Activated CD8-positive, alpha-beta memory T cell treated with anti-CD3 and anti-CD28 coated beads, Interleukin-2, amount 50 U/mL, for 24 hours (primary cell): ENCODE results near the gene LITAFD.

Source experiments
- DNase-seq: peaks from one replicate; pipeline ENCODE4 v3.0.0-alpha.2; 2020; ENCODE audit errors: extremely low read depth

The LITAFD gene

DNA sequence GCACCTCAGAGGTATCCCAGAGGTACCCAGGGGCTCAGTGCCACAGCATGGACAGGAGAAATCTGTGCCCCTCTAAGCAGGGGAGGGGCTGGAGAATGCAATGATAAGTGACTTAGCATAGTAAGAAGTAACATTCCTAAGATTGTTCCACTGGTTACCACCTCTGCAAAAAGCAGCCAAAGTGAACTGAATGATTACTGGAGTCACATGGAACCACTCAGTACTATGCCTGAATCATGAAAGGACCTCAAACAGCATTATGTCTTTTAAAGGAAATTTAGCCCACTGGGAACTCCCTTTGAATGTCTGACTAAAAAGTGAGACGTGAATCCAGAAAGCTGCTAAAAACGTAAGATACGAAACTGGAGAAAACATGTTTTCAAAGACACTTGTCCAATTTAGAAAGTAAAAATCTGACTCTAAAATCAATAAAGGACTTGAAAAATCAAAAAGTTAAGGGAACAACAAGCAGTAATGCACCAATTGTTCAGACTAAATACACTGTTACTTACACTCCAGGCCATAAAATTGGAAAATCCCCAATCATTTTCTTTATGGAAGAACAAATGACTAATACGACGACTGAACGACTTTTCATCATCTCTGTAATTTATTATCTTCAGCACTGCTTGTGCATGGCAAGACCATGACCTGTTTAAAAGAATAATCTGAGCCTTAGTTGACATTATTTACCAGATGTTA is 38.6 kb downstream of the LITAFD start:
- DNase-seq = no peak

DNA sequence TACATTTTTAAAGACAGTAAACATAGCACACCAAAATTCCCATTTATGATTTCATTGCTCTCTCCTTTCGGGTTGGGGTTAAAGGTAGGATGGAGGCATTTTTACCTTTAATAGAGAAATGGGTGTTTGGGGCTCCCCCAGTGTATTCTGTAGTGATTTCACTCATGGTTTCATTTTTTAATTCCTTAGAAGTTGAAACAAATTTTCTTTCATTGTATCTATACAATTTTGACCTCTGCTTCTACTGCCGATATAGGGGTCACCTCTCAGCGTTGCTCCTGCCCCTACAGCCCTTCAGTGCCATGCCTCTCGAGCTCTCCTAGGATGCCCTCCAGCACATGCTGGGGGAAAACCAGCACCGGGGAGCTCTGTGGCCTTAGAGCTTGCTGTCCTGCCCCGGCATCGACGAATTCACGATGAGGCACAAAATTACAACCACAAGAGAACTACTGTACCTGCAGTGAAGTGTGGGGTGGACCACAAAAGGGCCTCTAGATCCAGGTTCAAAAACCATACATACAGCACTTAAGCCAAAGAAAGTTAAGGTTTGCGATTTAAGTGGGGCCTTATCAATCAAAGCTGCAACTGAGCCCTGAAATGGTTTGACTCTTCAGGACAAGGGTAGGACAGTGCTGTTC is 39.3 kb downstream of the LITAFD start:
- no peak for DNase-seq

DNA sequence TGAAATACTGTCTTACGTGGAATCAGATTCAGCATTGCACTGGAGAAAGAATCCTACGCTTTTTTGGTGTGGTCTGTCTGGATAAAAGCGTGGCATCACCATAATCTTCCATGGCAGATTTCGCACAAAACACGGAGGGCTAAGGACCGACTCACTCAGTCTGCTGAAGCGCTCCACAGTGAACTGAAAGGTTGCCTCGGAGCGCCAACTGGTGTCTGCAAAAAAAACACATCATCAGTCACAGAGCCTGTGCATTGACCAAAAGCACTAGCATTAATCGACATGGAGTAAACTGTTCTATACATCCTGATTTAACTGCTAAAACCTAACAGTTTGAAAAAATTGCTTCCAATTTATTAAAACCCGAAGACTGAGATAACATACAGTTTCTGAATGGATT is 41.0 kb downstream of the LITAFD start:
- DNase-seq = no peak

DNA sequence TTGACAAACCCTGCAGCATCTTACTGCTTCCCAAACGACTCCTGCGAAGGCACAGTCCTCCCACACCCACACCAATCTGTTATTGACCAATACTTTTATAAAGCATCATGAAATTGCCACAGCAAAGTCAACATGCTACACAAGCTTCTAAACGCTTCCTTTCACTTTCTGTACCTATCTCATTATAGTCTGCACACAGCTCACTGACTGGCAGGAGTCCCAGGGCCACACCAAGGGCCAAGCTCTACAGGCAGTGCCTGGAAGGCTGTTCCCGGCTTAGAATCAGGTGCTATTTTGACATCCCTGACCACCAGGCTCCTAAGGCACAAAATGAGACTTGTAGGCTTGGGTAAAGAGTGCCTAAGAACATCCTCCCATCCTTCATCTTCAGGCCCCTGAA is 42.1 kb downstream of the LITAFD start:
- no peak for DNase-seq

DNA sequence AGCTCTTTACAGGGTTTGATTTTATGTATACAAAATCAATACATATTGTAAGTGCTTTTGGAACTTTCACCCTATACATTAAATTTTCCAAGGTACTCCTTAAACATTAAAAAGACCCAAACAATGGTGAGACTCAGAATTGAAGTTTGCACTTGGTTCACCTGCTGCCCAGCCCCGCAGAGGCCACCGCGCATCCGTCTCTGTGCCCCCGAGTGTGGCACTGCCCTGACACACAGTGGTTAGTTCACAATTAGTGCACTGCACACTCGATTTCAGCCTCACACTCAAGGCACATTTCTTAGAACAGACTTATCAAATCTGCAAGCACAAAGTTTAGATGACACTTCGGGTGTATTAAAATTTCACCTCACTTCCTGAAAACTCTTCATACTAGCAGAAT is 43.3 kb downstream of the LITAFD start:
- DNase-seq = no peak

DNA sequence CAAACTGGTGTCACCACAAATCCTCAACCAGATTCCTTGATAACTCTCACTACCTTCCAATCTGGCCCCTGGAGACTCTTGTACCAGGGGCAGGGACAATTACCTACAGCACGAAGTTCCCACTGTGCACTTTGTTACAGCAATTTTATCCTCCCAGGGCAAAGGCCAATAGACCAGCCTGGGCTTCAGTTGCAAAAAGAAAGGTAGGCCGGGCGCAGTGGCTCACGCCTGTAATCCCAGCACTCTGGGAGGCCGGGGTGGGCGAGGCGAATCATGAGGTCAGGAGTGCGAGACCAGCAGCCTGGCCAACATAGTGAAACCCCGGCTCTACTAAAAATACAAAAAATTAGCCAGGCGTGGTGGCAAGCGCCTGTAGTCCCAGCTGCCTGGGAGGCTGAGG is 44.7 kb downstream of the LITAFD start:
- no peak for DNase-seq

DNA sequence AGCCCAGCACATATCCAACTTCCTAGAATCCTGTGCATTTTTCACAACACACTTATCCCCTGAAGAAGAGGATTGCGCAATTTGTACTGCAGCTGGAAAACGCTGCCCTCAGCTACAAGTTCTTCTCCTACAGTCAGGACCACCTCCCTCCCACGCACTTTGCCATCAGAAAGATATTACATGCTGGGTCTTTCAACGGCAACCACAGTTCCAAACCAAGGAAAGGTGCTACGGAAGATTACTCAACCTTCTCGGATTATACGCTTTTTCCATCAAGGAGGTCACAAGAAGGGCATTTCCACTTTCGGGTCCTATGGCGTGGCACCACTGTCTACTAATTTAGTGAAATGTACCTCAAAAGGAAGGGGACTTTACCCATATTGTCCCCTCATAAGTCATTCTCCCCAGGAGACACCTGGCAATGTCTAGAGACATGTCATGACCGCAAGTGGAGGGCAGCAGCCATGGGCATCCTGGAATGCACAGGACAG is 46.4 kb downstream of the LITAFD start:
- DNase-seq = peak; percentile 26

DNA sequence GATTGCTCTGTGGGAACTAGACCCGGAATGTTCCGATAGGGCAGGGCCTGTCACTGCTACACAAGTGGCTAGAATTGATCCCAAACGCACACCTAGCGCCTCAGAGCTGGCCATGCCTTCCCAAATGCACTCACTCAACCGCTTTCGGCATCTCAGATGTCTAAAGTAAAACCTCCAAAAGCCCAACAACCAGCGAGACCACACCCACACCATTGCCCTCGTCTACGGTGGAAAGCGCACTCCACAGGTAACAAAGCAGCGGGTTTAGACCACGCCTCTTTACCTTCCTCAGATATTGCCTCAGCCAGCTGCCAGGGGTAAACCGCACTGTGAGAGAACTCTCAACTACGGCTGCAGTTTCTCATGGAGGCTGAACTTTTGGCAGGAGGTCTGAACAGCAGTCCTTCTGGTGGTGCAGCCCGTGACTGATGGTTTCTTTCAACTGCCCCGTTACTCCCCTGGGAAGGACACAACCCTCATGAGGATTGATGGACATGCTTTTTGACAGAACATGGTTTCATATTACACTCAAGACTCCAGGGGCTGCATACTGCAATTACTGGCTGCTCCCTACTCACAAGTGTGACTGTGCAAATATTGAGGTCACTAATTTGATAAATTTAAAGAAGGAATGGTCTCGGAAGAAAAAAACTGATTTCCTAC is 47.1 kb downstream of the LITAFD start:
- DNase-seq = no peak

DNA sequence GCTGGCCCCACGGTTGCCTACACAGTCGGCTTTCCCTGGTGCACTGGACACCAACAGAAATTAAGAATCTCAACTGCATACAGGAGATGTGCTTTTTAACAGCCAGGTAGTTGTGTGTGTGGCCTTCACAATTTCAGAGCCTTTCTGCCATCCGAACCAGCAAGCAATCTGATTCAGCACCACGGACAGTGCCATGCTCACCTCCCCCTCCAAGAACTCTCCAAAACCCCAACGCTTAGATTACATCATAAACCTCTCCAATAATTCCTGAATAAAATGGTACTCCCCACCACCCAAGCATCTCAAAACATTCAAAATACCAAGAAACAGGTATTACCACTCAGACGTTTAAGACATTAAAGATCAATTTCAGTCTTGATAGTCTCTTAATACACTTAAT is 49.7 kb downstream of the LITAFD start:
- DNase-seq = no peak

DNA sequence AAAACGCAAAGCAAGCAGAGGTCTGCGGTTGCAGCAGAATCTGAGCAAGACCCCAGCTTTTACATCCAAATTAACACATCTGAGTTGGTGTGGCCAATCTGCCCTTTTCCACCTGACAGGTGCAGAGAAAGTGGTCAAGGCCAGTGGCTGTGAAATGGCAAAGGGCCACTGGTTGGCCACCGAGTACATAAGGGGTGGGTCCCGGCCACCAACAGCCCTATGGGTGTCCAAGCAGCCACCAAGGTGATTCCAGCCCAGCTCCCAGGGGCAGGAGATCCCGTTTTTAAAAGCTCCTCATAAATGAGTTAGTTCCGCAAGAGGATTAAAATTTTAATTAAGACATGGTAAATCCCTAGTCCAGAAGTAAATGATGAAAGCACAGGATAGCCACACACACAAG is 52.5 kb downstream of the LITAFD start:
- no peak for DNase-seq
